GM19452 (cell line): ENCODE data around the gene BOLA1.
"Not testable (repeated sequence)": the region's sequence is repeated elsewhere in the genome, so short reads cannot be mapped to it uniquely, and the experiment has no call there.

ENCODE experiments used
- ATAC-seq: cut with Tn5 transposase; IDR thresholded peaks from one replicate; pipeline ENCODE4 v1.9.1; 2021; ENCODE audit not compliant: unreplicated experiment

Gene BOLA1

GRCh38 chr1:149886396-149887195 is 12.8 kb upstream of the BOLA1 start:
- ATAC-seq, result peak; percentile 52

GRCh38 chr1:149887196-149887455 is 12.2 kb upstream of the BOLA1 start:
- ATAC-seq, result not testable (repeated sequence)

GRCh38 chr1:149887456-149888246 is 11.7 kb upstream of the BOLA1 start:
- ATAC-seq, result peak; percentile 46

- no peak for ATAC-seq
These were observed 10.9 kb upstream of the BOLA1 start for GRCh38 chr1:149888247-149888998.

- ATAC-seq, result no peak
These were observed 10.4 kb upstream of the BOLA1 start for GRCh38 chr1:149888999-149889289.

- ATAC-seq, result no peak
These were observed 2.8 kb upstream of the BOLA1 start for GRCh38 chr1:149896575-149896974.

- no peak for ATAC-seq
These were observed 4.6 kb downstream of the BOLA1 start for GRCh38 chr1:149903836-149904491.

GRCh38 chr1:149906570-149907075 is 7.3 kb downstream of the BOLA1 start:
- no peak for ATAC-seq

- ATAC-seq, result no peak
These were observed 15.2 kb downstream of the BOLA1 start for GRCh38 chr1:149914545-149914944.

- ATAC-seq, result no peak
These were observed 16.2 kb downstream of the BOLA1 start for GRCh38 chr1:149915429-149916192.

GRCh38 chr1:149916193-149916897 is 17.0 kb downstream of the BOLA1 start:
- no peak for ATAC-seq

GRCh38 chr1:149916898-149917252 is 17.5 kb downstream of the BOLA1 start:
- ATAC-seq, result no peak

- no peak for ATAC-seq
These were observed 18.3 kb downstream of the BOLA1 start, which contains the start of gene SV2A for GRCh38 chr1:149917571-149918144. Gene SV2A, minus strand, starts transcription at chr1:149917844. Its CDS starts 4,004 bp downstream, at chr1:149913840.

GRCh38 chr1:149923626-149924025 is 24.3 kb downstream of the BOLA1 start:
- no peak for ATAC-seq

GRCh38 chr1:149925345-149925744 is 26.0 kb downstream of the BOLA1 start:
- ATAC-seq, result no peak

- ATAC-seq, result no peak
These were observed 26.4 kb downstream of the BOLA1 start for GRCh38 chr1:149925751-149926150.

- no peak for ATAC-seq
These were observed 26.9 kb downstream of the BOLA1 start for GRCh38 chr1:149926296-149926695.

GRCh38 chr1:149927056-149927562 is 27.7 kb downstream of the BOLA1 start:
- no peak for ATAC-seq
